HFFc6 (cell line): Measurements from ENCODE around the gene ADORA1. TPM values are rescaled to one million over a fixed set of nuclear protein-coding genes. Genes with fewer than 3 reads are reported as not detected.

Source experiments
- DNase-seq: peaks from one replicate; pipeline ENCODE4 v3.0.0-alpha.2; 2018
- H3K27ac Mint-ChIP-seq: 2 replicates; pipeline ENCODE4 v1.8.0; 2020; ENCODE audit warnings: mild to moderate bottlenecking, mixed read lengths
- H3K27me3 Mint-ChIP-seq: 2 replicates; pipeline ENCODE4 v1.8.0; 2021; ENCODE audit warnings: mild to moderate bottlenecking, moderate library complexity, mixed read lengths; ENCODE audit not compliant: insufficient read depth
- H3K36me3 Mint-ChIP-seq: 2 replicates; pipeline ENCODE4 v1.8.0; 2021; ENCODE audit warnings: low read depth, mixed read lengths
- H3K4me1 Mint-ChIP-seq: 2 replicates; pipeline ENCODE4 v1.8.0; 2020; ENCODE audit warnings: low read depth, mixed read lengths
- H3K4me3 Mint-ChIP-seq: 2 replicates; pipeline ENCODE4 v1.8.0; 2020; ENCODE audit warnings: mild to moderate bottlenecking, moderate library complexity, mixed read lengths
- H3K9me3 Mint-ChIP-seq: 2 replicates; pipeline ENCODE4 v1.8.0; 2020; ENCODE audit warnings: mild to moderate bottlenecking, mixed read lengths
- CTCF ChIP-seq: fragments of 200-600 bp; sonication (generic); IDR thresholded peaks from 2 replicates; pipeline ENCODE4 v1.5.0; 2021; ENCODE audit warnings: antibody characterized with exemption, mild to moderate bottlenecking
- total RNA-seq, 6 experiments: library from RNA; stranded (reverse); fragmentation: NEBNext Ultra II Directional; extraction: Animal tissue kit (Norgen Biotek cat#: 25700); gene quantifications; 2 replicates in 1 of 6; 3 replicates in 5 of 6; pipeline ENCODE4 v1.2.3, GENCODE V29; 2021

Gene ADORA1
- total RNA-seq, 6 experiments from 2014 or later, result 0.25 to 5.5 (median 0.53) TPM

DNA sequence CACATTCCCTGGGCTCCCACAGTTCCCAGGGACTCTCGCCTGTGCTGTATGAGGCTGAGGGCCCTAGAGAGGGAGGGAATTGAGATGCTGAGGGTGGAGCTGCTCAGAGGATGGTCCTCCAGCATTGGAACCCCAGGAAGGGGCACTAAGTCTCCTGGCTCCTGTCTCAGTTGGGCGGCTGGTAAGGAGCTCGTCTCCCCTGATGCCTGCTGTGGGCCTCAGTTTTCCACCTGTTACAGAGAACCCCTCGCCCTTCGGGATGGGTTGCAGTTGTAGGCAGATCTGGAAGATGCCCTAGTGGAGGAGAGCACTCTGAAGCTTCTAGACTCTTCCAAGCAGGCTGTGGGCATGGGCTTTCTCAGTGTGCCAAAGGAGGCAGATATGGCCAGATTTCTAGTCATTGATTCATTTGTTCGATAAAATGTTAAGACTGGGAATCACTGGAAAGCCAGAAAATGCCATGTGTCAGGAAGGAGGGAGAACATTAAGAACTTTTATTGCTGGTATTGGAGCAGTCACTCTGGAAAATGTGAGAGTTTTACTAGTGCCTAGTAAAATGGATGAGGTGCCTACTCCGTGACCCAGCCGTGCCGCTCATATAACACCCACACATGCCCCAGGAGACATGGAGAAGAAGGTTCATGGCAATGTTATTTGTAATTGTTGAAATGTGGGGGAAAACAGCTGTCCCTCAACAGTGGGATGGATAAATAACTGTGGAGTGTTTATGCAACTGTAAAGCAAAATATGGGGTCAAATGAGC is 48.9 kb downstream of the ADORA1 start:
- Mint-ChIP-seq H3K27ac (peak overlapping the region; percentile 94), H3K4me3 (no peak overlapping the region), H3K9me3 (no peaks in the 10 kb centered on the region), H3K36me3 (no peaks in the 10 kb centered on the region), H3K4me1 (peaks cover 41% of the 10 kb centered on the region), H3K27me3 (peaks cover 2% of the 10 kb centered on the region; the same call in 1 of the 2 replicates)
- TF ChIP-seq CTCF, result no peak
- DNase-seq, result no peak

DNA sequence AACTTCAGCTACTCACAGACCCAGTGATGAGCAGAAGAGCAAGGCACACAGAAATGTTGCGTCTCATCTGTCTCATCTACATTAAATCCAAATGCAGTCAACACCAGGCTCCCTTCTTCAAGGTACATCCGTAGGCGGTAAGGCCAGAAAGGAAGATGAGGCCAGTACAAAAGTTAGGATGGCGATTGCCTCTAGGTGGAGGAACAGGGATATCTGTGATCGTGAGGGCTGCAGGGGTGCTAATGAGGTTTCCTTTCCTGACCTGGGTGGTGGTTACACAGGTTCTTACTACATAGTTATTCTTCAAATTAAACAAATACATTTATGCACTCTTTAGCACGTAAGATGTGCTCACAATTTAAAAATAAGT is 49.5 kb downstream of the ADORA1 start:
- Mint-ChIP-seq H3K27me3 (peaks cover 2% of the 10 kb centered on the region; the same call in 1 of the 2 replicates), H3K27ac (peak overlapping the region; percentile 94), H3K36me3 (no peaks in the 10 kb centered on the region), H3K4me3 (peak overlapping the region; percentile 74), H3K4me1 (peaks cover 41% of the 10 kb centered on the region), H3K9me3 (no peaks in the 10 kb centered on the region)
- no peak for TF ChIP-seq CTCF
- no peak for DNase-seq

- DNase-seq, result peak; percentile 65
- H3K4me3 Mint-ChIP-seq, result peak overlapping the region; percentile 74
- H3K9me3 Mint-ChIP-seq, result no peaks in the 10 kb centered on the region
- peaks cover 41% of the 10 kb centered on the region for H3K4me1 Mint-ChIP-seq
- TF ChIP-seq CTCF, result no peak
- peaks cover 2% of the 10 kb centered on the region; the same call in 1 of the 2 replicates for H3K27me3 Mint-ChIP-seq
- peak overlapping the region; percentile 94 for H3K27ac Mint-ChIP-seq
- no peaks in the 10 kb centered on the region for H3K36me3 Mint-ChIP-seq
Measured at GRCh38 chr1:203177470-203178039, 50.0 kb downstream of the ADORA1 start.

- peaks cover 41% of the 10 kb centered on the region for H3K4me1 Mint-ChIP-seq
- no peak for TF ChIP-seq CTCF
- peak overlapping the region; percentile 94 for H3K27ac Mint-ChIP-seq
- H3K9me3 Mint-ChIP-seq, result no peaks in the 10 kb centered on the region
- H3K4me3 Mint-ChIP-seq, result peak overlapping the region; percentile 74
- H3K27me3 Mint-ChIP-seq, result peaks cover 2% of the 10 kb centered on the region; the same call in 1 of the 2 replicates
- H3K36me3 Mint-ChIP-seq, result no peaks in the 10 kb centered on the region
- peak; percentile 28 for DNase-seq
Measured at GRCh38 chr1:203178083-203178482, 50.6 kb downstream of the ADORA1 start.

GRCh38 chr1:203178821-203179666 is 51.5 kb downstream of the ADORA1 start:
- TF ChIP-seq CTCF, result no peak
- H3K36me3 Mint-ChIP-seq, result no peaks in the 10 kb centered on the region
- no peaks in the 10 kb centered on the region for H3K9me3 Mint-ChIP-seq
- peak overlapping the region; percentile 94; the same call in 1 of the 2 replicates for H3K27ac Mint-ChIP-seq
- DNase-seq, result no peak
- H3K27me3 Mint-ChIP-seq, result peaks cover 2% of the 10 kb centered on the region; the same call in 1 of the 2 replicates
- H3K4me3 Mint-ChIP-seq, result no peak overlapping the region
- peaks cover 37% of the 10 kb centered on the region for H3K4me1 Mint-ChIP-seq
